ENCODE results near the gene EFCAB6.

EFCAB6 gene

GRCh38 chr22:43800970-43801369 lies 11.1 kb downstream of the EFCAB6 start:
- DNase-seq = no peak

- no peak for DNase-seq
Observed at GRCh38 chr22:43798492-43798891, 13.6 kb downstream of the EFCAB6 start.

GRCh38 chr22:43796567-43796966 lies 15.5 kb downstream of the EFCAB6 start:
- DNase-seq = no peak

- no peak for DNase-seq
Observed at GRCh38 chr22:43795320-43795719, 16.8 kb downstream of the EFCAB6 start.

- no peak for DNase-seq
Observed at GRCh38 chr22:43792905-43793304, 19.2 kb downstream of the EFCAB6 start.

GRCh38 chr22:43789452-43789851 lies 22.7 kb downstream of the EFCAB6 start:
- no peak for DNase-seq

GRCh38 chr22:43783777-43784176 lies 28.3 kb downstream of the EFCAB6 start:
- DNase-seq = no peak

GRCh38 chr22:43782448-43782847 lies 29.7 kb downstream of the EFCAB6 start:
- no peak for DNase-seq

- no peak for DNase-seq
Observed at GRCh38 chr22:43777286-43777685, 34.8 kb downstream of the EFCAB6 start.

- no peak for DNase-seq
Observed at GRCh38 chr22:43776081-43776670, 35.9 kb downstream of the EFCAB6 start.

- DNase-seq = no peak
Observed at GRCh38 chr22:43774318-43774915, 37.7 kb downstream of the EFCAB6 start.

GRCh38 chr22:43772831-43773230 lies 39.3 kb downstream of the EFCAB6 start:
- no peak for DNase-seq

GRCh38 chr22:43755452-43755851 lies 56.7 kb downstream of the EFCAB6 start:
- DNase-seq = no peak

GRCh38 chr22:43755011-43755410 lies 57.1 kb downstream of the EFCAB6 start:
- DNase-seq = no peak

GRCh38 chr22:43754176-43754575 lies 57.9 kb downstream of the EFCAB6 start:
- DNase-seq = no peak

GRCh38 chr22:43753688-43754087 lies 58.4 kb downstream of the EFCAB6 start:
- no peak for DNase-seq

- no peak for DNase-seq
Observed at GRCh38 chr22:43750751-43751150, 61.4 kb downstream of the EFCAB6 start.

- DNase-seq = no peak
Observed at GRCh38 chr22:43749473-43749872, 62.6 kb downstream of the EFCAB6 start.

GRCh38 chr22:43747877-43748276 lies 64.2 kb downstream of the EFCAB6 start:
- no peak for DNase-seq

- no peak for DNase-seq
Observed at GRCh38 chr22:43747058-43747457, 65.0 kb downstream of the EFCAB6 start.

- DNase-seq = no peak
Observed at GRCh38 chr22:43745783-43746356, 66.2 kb downstream of the EFCAB6 start.

- no peak for DNase-seq
Observed at GRCh38 chr22:43745411-43745770, 66.7 kb downstream of the EFCAB6 start.

GRCh38 chr22:43744700-43745410 lies 67.2 kb downstream of the EFCAB6 start:
- DNase-seq = no peak

Measured in GOT3 (cell line).